PC-9 (cell line): ENCODE results near the gene USP7.

Experiments used
- CTCF ChIP-seq: fragments of 200-600 bp; sonication (generic); conservative IDR thresholded peaks from 2 replicates; pipeline ENCODE4 v1.6.1; 2017; ENCODE audit warnings: mixed run types, antibody characterized with exemption, mild to moderate bottlenecking, moderate library complexity
- EZH2 ChIP-seq: fragments of 200-600 bp; sonication (generic); IDR thresholded peaks from 2 replicates; pipeline ENCODE4 v1.8.0; 2017; ENCODE audit warnings: antibody characterized with exemption, low read depth

- TF ChIP-seq CTCF = no peak
- TF ChIP-seq EZH2 = no peak
Observed at GRCh38 chr16:8848939-8849391, 114.7 kb downstream of the USP7 start.
